CD14-positive monocyte (primary cell): ENCODE results near the gene ITPR2. TPM values are rescaled to one million over a fixed set of nuclear protein-coding genes. Genes with fewer than 3 reads are reported as not detected.

Experiments
- DNase-seq, 3 donors: peaks; one replicate each; pipeline ENCODE4 v3.0.0-alpha.2; 2011 to 2022
- H2AFZ ChIP-seq: 2 replicates; pipeline ENCODE4 v1.6.0; 2012; ENCODE audit warnings: mild to moderate bottlenecking, low read depth, low read length, inconsistent platforms; ENCODE audit not compliant: insufficient read depth, poor library complexity, severe bottlenecking
- H3K27ac ChIP-seq, 2 donors: 1 replicate in 1 of 2; 2 replicates in 1 of 2; pipeline ENCODE4 v1.5.1; 2012 to 2013; ENCODE audit warnings: low read length in 2 of 2, control low read depth in 1 of 2, inconsistent platforms in 1 of 2, low read depth in 1 of 2, mild to moderate bottlenecking in 1 of 2
- H3K27me3 ChIP-seq, 2 donors: one replicate each; pipeline versions ENCODE4 v1.6.0 to v1.6.1; 2011 to 2013; ENCODE audit warnings: low read length in 2 of 2; ENCODE audit not compliant: control insufficient read depth in 2 of 2, insufficient read depth in 2 of 2
- H3K36me3 ChIP-seq, 2 donors: replicated peaks in 1 of 2; 1 replicate in 1 of 2; 2 replicates in 1 of 2; pipeline versions ENCODE4 v1.5.1 to v1.6.1; 2012 to 2013; ENCODE audit warnings: low read length in 2 of 2, control low read depth in 1 of 2, inconsistent platforms in 1 of 2, mild to moderate bottlenecking in 1 of 2; ENCODE audit not compliant: insufficient read depth in 2 of 2, control insufficient read depth in 1 of 2
- H3K4me1 ChIP-seq, 2 donors: 1 replicate in 1 of 2; 2 replicates in 1 of 2; pipeline versions ENCODE4 v1.5.1 to v1.6.1; 2012 to 2013; ENCODE audit warnings: low read length in 2 of 2, control low read depth in 1 of 2, inconsistent platforms in 1 of 2, mild to moderate bottlenecking in 1 of 2, moderate library complexity in 1 of 2; ENCODE audit not compliant: insufficient read depth in 2 of 2, control insufficient read depth in 1 of 2
- H3K4me2 ChIP-seq: replicated peaks from 2 replicates; pipeline ENCODE3; 2012; ENCODE audit warnings: low read length, moderate library complexity, mild to moderate bottlenecking; ENCODE audit not compliant: poor library complexity, severe bottlenecking; ENCODE audit errors: extremely low read depth
- H3K4me3 ChIP-seq, 3 experiments: fragments of 200-600 bp in 1 of 3; sonication (generic) in 1 of 3; replicated peaks in 1 of 3; 1 replicate in 2 of 3; 2 replicates in 1 of 3; pipeline ENCODE4 v1.5.1; 2011 to 2013; ENCODE audit warnings: low read length in 3 of 3, mild to moderate bottlenecking in 3 of 3, control low read depth in 2 of 3, low read depth in 2 of 3, inconsistent platforms in 1 of 3, moderate library complexity in 1 of 3
- H3K79me2 ChIP-seq: 2 replicates; pipeline ENCODE4 v1.6.0; 2012; ENCODE audit warnings: mild to moderate bottlenecking, control low read depth, inconsistent platforms, low read length, moderate library complexity; ENCODE audit not compliant: insufficient read depth
- H3K9ac ChIP-seq: 2 replicates; pipeline ENCODE4 v1.6.0; 2017; ENCODE audit warnings: low read length, mild to moderate bottlenecking; ENCODE audit not compliant: insufficient read depth, poor library complexity, severe bottlenecking
- H3K9me3 ChIP-seq, 2 donors: replicated peaks in 1 of 2; 1 replicate in 1 of 2; 2 replicates in 1 of 2; pipeline versions ENCODE4 v1.5.1 to v1.6.1; 2012 to 2013; ENCODE audit warnings: low read length in 2 of 2, control low read depth in 1 of 2; ENCODE audit not compliant: control insufficient read depth in 1 of 2, insufficient read depth in 1 of 2
- H4K20me1 ChIP-seq: 2 replicates; pipeline ENCODE4 v1.6.0; 2012; ENCODE audit warnings: mild to moderate bottlenecking, low read length, control low read depth, moderate library complexity; ENCODE audit not compliant: insufficient read depth
- H3K27ac Mint-ChIP-seq, 7 donors: one replicate each; pipeline ENCODE4 v1.8.0; 2020; ENCODE audit warnings: mild to moderate bottlenecking in 7 of 7, mixed read lengths in 7 of 7, moderate library complexity in 6 of 7, inconsistent platforms in 2 of 7
- H3K27me3 Mint-ChIP-seq, 3 donors: one replicate each; pipeline ENCODE4 v1.8.0; 2021 to 2022; ENCODE audit warnings: low read depth in 3 of 3, mild to moderate bottlenecking in 3 of 3, mixed read lengths in 3 of 3, moderate library complexity in 3 of 3, inconsistent platforms in 1 of 3
- H3K36me3 Mint-ChIP-seq, 2 donors: one replicate each; pipeline ENCODE4 v1.8.0; 2020; ENCODE audit warnings: mixed read lengths in 2 of 2, inconsistent platforms in 1 of 2, mild to moderate bottlenecking in 1 of 2
- H3K4me1 Mint-ChIP-seq: one replicate; pipeline ENCODE4 v1.8.0; 2020; ENCODE audit warnings: mild to moderate bottlenecking, mixed read lengths
- H3K4me3 Mint-ChIP-seq, 2 donors: one replicate each; pipeline ENCODE4 v1.8.0; 2020; ENCODE audit warnings: mild to moderate bottlenecking in 2 of 2, mixed read lengths in 2 of 2, moderate library complexity in 1 of 2
- H3K9me3 Mint-ChIP-seq, 7 donors: one replicate each; pipeline ENCODE4 v1.8.0; 2020 to 2022; ENCODE audit warnings: mixed read lengths in 7 of 7, mild to moderate bottlenecking in 6 of 7, moderate library complexity in 6 of 7, inconsistent platforms in 2 of 7
- CTCF ChIP-seq: fragments of 200-600 bp; IDR thresholded peaks from one replicate; pipeline ENCODE4 v1.8.0; 2022; ENCODE audit warnings: antibody characterized with exemption, mild to moderate bottlenecking
- WGBS: methylation state at CpG from one replicate; pipeline ENCODE4 v1.1.5; 2013; ENCODE audit warnings: missing lambda C conversion rate; ENCODE audit not compliant: insufficient coverage; 5-methylcytosine and 5-hydroxymethylcytosine counted together
- intact Hi-C, 2 donors: fragments of 100-400 bp; cut with micrococcal nuclease; formaldehyde crosslinking; loops; one replicate each; pipeline versions ENCODE4 v1.15.0 to v1.15.1; 2023
- polyA plus RNA-seq, 3 donors: library from polyadenylated mRNA; depleted of rRNA in 1 of 3; unstranded in 2 of 3; stranded (reverse) in 1 of 3; fragments of 300-500 nt in 2 of 3; fragments of >200 nt in 1 of 3; fragmentation: Illumina TruSeq in 2 of 3; gene quantifications; 1 replicate in 2 of 3; 2 replicates in 1 of 3; pipeline ENCODE4 v1.2.3, GENCODE V29; 2012 to 2021

Gene ITPR2
- polyA plus RNA-seq, 3 donors = 2.7 to 6.4 (median 5.7) TPM

- intact Hi-C loops = no loop called here
- H3K9me3 Mint-ChIP-seq = no peaks in the 10 kb centered on the region
- peaks cover 2% of the 10 kb centered on the region for H3K4me1 Mint-ChIP-seq
- no peak for DNase-seq
- Histone ChIP-seq H4K20me1 (no peaks in the 10 kb centered on the region), H3K9me3 (no peaks in the 10 kb centered on the region), H3K27me3 (no peaks in the 10 kb centered on the region), H3K4me3 (no peak overlapping the region), H3K27ac (no peak overlapping the region), H3K4me2 (no peak overlapping the region), H3K79me2 (no peaks in the 10 kb centered on the region), H3K9ac (no peak overlapping the region), H3K36me3 (peaks cover 4 to 34% of the 10 kb centered on the region in 2 donors), H3K4me1 (peaks cover 0 to 4% of the 10 kb centered on the region in 2 donors), H2AFZ (no peak overlapping the region)
- TF ChIP-seq CTCF = no peak
- 88% methylated on average over 3 of the region's 4 CpGs for WGBS
- no peak overlapping the region for H3K4me3 Mint-ChIP-seq
- H3K36me3 Mint-ChIP-seq = peaks cover 4 to 10% of the 10 kb centered on the region in 2 donors
- no peaks in the 10 kb centered on the region for H3K27me3 Mint-ChIP-seq
- no peak overlapping the region for H3K27ac Mint-ChIP-seq
Measured at GRCh38 chr12:26402648-26403047, 430.3 kb downstream of the ITPR2 start.

GRCh38 chr12:26401874-26402273, 431.1 kb downstream of the ITPR2 start:
- DNase-seq = no peak
- intact Hi-C loops = no loop called here
- Histone ChIP-seq H2AFZ (no peak overlapping the region), H3K4me2 (no peak overlapping the region), H3K4me1 (peaks cover 0 to 4% of the 10 kb centered on the region in 2 donors), H3K9me3 (no peaks in the 10 kb centered on the region), H4K20me1 (no peaks in the 10 kb centered on the region), H3K9ac (no peak overlapping the region), H3K27me3 (no peaks in the 10 kb centered on the region), H3K36me3 (peaks cover 4 to 34% of the 10 kb centered on the region in 2 donors), H3K4me3 (no peak overlapping the region), H3K79me2 (no peaks in the 10 kb centered on the region), H3K27ac (no peak overlapping the region)
- Mint-ChIP-seq H3K27ac (no peak overlapping the region), H3K4me3 (no peak overlapping the region), H3K36me3 (peaks cover 4 to 7% of the 10 kb centered on the region in 2 donors), H3K4me1 (peaks cover 2% of the 10 kb centered on the region), H3K9me3 (no peaks in the 10 kb centered on the region), H3K27me3 (no peaks in the 10 kb centered on the region)
- 56% methylated on average over 1 of the region's 1 CpG for WGBS
- no peak for TF ChIP-seq CTCF
